Activated CD8-positive, alpha-beta memory T cell treated with anti-CD3 and anti-CD28 coated beads, Interleukin-2, amount 50 U/mL, for 1 hour (primary cell): ENCODE measurements around the gene OR1E2.
"Not testable (repeated sequence)": the region's sequence is repeated elsewhere in the genome, so short reads cannot be mapped to it uniquely, and the experiment has no call there.

Source experiments
- DNase-seq: peaks from one replicate; pipeline ENCODE4 v3.0.0-alpha.2; 2020; ENCODE audit errors: extremely low read depth

OR1E2 gene

GRCh38 chr17:3433741-3434140, at the start of gene OR1E2:
Gene OR1E2, minus strand, starts transcription at chr17:3433841. Its CDS starts 0 bp downstream, at chr17:3433841.
- no peak for DNase-seq

- no peak for DNase-seq
Measured at GRCh38 chr17:3482852-3483251, 49.2 kb upstream of the OR1E2 start.

GRCh38 chr17:3479988-3480387, 46.3 kb upstream of the OR1E2 start:
- DNase-seq = no peak

GRCh38 chr17:3475812-3476610, 42.4 kb upstream of the OR1E2 start, which contains the start of gene ASPA:
Gene ASPA, plus strand, starts transcription at chr17:3475997. Its CDS starts 163 bp downstream, at chr17:3476160.
- no peak for DNase-seq

GRCh38 chr17:3475251-3475685, 41.6 kb upstream of the OR1E2 start:
- no peak for DNase-seq

GRCh38 chr17:3474212-3474611, 40.6 kb upstream of the OR1E2 start:
- no peak for DNase-seq

- DNase-seq = no peak
Measured at GRCh38 chr17:3472137-3472536, 38.5 kb upstream of the OR1E2 start.

- no peak for DNase-seq
Measured at GRCh38 chr17:3471599-3471998, 38.0 kb upstream of the OR1E2 start, which contains the start of gene SPATA22. Gene SPATA22, minus strand, starts transcription at chr17:3471819. Its CDS starts 2,494 bp downstream, at chr17:3469325.

GRCh38 chr17:3469529-3469928, 35.9 kb upstream of the OR1E2 start:
- no peak for DNase-seq

GRCh38 chr17:3466355-3466754, 32.7 kb upstream of the OR1E2 start:
- DNase-seq = not testable (repeated sequence)

GRCh38 chr17:3448059-3448665, 14.5 kb upstream of the OR1E2 start:
- no peak for DNase-seq

GRCh38 chr17:3447625-3448024, 14.0 kb upstream of the OR1E2 start:
- DNase-seq = no peak

GRCh38 chr17:3440451-3440850, 6.8 kb upstream of the OR1E2 start:
- no peak for DNase-seq

GRCh38 chr17:3438368-3438767, 4.7 kb upstream of the OR1E2 start:
- no peak for DNase-seq

- not testable (repeated sequence) for DNase-seq
Measured at GRCh38 chr17:3433215-3433614, 426 bp downstream of the OR1E2 start.

- no peak for DNase-seq
Measured at GRCh38 chr17:3418222-3418621, 15.4 kb downstream of the OR1E2 start.

- no peak for DNase-seq
Measured at GRCh38 chr17:3415610-3416009, 18.0 kb downstream of the OR1E2 start.

- not testable (repeated sequence) for DNase-seq
Measured at GRCh38 chr17:3412216-3412615, 21.4 kb downstream of the OR1E2 start.

GRCh38 chr17:3411070-3411469, 22.6 kb downstream of the OR1E2 start, which contains the start of gene OR3A3:
Gene OR3A3, plus strand, starts transcription at chr17:3411370.
- no peak for DNase-seq

- not testable (repeated sequence) for DNase-seq
Measured at GRCh38 chr17:3403856-3404255, 29.8 kb downstream of the OR1E2 start.

- no peak for DNase-seq
Measured at GRCh38 chr17:3401786-3402185, 31.9 kb downstream of the OR1E2 start.

GRCh38 chr17:3400055-3400454, 33.6 kb downstream of the OR1E2 start:
- no peak for DNase-seq

GRCh38 chr17:3398310-3398709, 35.3 kb downstream of the OR1E2 start, which contains the start of gene OR1E1:
Gene OR1E1, minus strand, starts transcription at chr17:3398410. Its CDS starts 0 bp downstream, at chr17:3398410.
- no peak for DNase-seq
